Stimulated activated CD8-positive, alpha-beta memory T cell treated with anti-CD3 and anti-CD28 coated beads, Interleukin-12 subunit alpha, Interleukin-12 subunit beta, amount 100 ng/mL, for 4 hours (primary cell): Measurements from ENCODE around the gene BLOC1S5.
"Not testable (repeated sequence)": the region's sequence is repeated elsewhere in the genome, so short reads cannot be mapped to it uniquely, and the experiment has no call there.

ENCODE experiments used
- DNase-seq: peaks from one replicate; pipeline ENCODE4 v3.0.0-alpha.2; 2020; ENCODE audit warnings: low read depth

The BLOC1S5 gene

DNA sequence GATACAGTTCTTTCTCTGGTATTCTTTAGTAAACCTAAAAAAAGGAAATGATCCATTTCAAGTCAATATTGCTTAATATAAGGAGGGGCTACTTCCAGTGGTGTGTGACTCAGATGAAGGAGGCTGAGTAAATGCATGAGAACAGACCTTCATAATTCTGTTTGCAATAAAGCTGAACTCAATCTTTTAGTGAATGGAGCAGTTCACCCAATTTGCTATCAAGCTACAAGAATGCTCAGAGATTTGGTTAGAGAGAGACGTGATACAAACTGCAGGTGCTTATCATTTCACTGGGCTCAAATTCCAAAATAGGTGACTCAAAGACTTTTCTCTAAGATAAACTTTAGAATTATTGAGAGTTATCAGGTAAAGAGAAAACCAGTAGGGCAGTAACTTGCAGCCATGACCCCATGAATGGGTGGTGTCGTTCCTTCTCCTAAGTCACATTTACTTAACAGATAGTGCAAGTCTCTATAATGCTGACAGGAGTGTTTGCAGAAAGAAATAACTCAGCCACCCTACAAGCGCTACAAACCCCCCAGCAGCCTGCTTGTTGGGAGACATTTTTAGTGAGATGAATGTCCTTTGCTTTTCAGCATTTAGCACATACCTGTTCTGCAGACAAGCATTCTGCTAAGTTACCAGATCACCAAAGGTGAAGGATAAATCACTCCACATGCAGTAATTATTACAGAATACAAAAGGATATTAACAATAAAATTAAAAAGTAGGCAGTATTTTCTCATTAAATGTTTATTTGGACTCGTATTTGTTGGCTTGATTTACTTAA is 16.4 kb upstream of the BLOC1S5 start:
- no peak for DNase-seq

GRCh38 chr6:8079126-8079525 is 14.9 kb upstream of the BLOC1S5 start:
- DNase-seq: no peak

DNA sequence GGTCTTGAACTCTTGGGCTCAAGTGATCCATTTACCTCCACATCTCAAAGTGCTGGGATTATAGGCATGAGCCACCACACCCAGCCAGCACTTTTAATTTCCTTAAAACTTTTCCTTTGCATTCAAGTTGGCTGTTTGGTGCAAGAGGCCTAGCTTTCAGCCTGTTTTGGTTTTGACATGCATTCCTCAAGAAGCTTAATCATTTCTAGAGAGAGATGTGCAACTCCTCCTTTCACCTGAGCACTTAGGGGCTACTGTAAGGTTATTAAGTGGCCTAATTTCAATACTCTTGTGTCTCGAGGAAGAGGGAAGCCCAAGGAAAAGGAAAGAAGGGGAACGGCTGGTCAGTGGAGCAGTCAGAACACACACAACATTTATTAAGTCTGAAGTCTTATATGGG is 13.8 kb upstream of the BLOC1S5 start:
- no peak for DNase-seq

- DNase-seq: no peak
These were observed 11.5 kb upstream of the BLOC1S5 start for GRCh38 chr6:8075704-8076103.

GRCh38 chr6:8075185-8075584 is 11.0 kb upstream of the BLOC1S5 start:
- no peak for DNase-seq

- no peak for DNase-seq
These were observed 10.0 kb upstream of the BLOC1S5 start for GRCh38 chr6:8074213-8074612.

GRCh38 chr6:8073758-8074157 is 9.6 kb upstream of the BLOC1S5 start:
- no peak for DNase-seq

GRCh38 chr6:8070718-8071117 is 6.5 kb upstream of the BLOC1S5 start:
- no peak for DNase-seq

DNA sequence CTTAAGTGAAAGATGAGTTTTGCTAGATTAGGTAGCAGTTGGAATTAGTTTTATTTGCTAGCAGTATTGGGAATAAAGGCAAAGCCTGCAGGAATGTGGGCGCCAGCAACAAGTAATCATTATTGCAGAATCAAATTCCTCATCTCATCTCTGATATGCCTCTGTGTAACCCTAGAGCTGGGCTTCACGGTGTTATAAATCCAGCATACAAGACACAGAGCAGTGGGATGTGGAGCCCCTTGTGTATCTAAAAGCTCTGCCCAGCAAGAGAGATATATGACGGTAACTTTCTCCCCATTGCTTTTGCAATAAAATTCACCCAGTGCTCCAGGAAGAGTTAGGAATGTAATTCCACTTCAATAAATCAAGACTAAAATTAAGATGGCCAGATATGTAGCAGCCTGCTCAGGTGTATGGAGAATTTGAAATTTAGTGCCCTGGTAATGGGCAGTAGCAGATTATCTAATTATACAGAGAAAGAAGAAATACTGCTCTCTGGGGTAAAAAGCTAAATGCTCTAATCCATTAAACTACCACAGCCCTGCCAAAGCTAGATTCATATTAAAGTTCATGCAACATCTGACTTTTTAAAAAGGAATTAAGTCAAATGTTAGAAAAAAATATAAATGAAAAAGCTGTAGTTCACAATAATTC is 5.6 kb upstream of the BLOC1S5 start:
- no peak for DNase-seq

- no peak for DNase-seq
These were observed 5.0 kb upstream of the BLOC1S5 start for GRCh38 chr6:8069151-8069550.

GRCh38 chr6:8066108-8066507 is 1.9 kb upstream of the BLOC1S5 start:
- DNase-seq: no peak

- no peak for DNase-seq
These were observed 1.3 kb upstream of the BLOC1S5 start for GRCh38 chr6:8065519-8065911.

DNA sequence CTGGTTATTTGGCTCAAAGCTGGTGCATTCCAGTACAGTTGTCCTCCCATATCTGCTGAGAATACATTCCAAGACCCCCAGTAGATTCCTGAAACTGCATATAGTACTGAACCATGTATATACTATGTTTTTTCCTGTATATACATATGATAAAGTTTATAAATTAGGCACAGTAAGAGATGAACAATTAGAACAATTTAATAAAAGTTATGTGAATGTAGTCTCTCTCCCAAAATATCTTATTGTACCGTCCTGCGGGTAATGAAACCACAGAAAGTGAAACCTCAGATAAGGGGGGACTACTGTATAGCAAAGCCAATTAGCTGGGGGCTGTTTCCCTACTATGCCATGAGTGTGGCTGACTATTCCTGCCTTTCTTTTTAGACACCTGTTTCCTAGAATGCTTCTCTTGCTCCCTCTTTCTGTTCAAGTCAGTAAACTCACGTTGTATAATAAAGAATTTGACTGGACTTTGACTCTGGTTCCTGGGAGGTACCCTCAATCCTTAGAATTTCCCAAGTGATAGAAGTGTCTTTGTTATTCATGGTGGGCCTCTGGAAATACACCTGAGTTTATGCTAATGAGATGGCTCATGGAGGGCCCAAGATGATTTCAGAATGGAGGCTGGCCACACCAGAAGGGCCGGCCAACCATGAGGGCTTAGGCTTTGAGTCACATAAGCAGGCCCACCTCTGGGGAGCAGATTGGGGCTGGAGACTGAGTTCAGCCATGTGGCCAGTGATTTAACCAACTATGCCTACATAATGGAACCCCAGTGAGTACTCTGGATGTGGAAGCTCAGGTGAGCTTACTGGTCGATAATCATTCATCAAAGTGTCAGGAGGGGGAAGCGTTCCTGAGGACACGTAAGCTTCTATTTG is 689 bp upstream of the BLOC1S5 start:
- DNase-seq: no peak

DNA sequence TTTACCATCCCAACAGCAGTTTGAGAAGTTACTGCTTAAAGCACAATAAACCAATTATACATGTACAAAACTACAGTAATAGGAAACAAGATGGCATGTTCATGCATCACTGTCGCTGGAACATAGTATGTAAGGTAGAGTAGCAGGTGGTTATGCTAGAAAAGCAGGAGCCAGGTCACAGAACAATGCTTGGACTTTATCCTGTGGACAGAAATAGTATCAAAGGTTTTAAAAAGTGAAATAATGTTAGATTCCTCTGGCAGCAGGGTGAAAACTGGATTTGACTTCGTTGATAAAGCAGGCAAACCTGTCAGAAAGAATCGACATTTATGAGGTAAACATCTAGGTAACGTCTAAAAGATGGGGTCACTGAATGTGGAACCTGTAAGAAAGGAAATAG is 2.5 kb downstream of the BLOC1S5 start:
- DNase-seq: no peak

DNA sequence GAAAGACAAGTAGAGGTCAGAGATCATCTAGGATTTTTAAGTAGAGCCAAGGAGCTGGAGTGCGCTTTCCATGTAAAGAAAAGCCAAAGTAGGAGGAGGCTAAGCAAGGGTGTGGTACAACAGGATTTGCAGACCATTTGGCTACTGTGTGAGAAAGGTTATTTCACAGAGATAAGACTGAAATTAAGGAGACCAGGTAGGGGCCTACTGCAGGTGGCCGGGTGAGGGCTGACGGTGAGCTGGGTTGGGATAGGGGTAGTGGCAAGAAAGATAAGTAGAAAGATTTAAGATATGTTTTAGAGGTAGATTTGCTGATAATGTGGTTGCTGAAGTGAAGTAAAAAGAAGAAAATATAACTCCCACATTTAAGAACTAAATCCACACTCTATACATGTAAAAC is 3.8 kb downstream of the BLOC1S5 start:
- no peak for DNase-seq

DNA sequence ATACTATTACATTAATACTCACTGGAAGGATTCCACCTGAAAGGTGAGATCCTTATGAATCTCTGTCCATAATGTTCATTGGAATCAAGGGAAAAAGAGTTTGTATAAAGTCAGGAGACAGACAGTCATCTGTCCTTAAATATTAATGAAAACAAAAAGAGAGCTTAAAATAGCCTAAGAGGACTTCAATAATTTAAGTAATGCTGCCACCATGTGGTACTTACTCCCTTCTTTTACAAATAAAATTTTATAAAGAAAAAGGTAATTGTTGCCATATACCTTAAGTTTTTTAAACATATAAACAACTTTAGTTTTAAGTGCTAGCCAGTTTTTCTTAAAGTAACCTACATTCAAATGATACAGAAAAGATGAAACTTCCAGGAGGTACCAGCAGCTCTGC is 5.1 kb downstream of the BLOC1S5 start:
- no peak for DNase-seq

DNA sequence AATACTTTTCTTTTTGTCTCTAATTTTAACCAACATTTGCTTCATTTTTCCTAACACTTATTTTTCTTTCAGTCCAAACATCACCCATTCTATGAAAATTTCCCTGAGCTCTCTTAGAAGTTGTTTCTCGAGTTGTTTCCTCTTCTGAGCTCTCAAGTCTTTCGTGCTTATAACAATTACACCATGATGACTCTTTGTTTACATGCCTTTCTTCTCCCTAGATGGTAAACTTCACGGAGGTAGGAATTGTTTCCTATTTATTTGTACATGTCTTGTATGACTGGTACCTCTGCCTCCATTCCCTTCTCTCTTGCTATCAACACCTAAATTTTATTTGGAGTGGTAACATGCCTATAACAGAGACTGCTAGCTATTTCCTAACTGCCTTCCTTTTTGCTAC is 6.4 kb downstream of the BLOC1S5 start:
- DNase-seq: no peak

DNA sequence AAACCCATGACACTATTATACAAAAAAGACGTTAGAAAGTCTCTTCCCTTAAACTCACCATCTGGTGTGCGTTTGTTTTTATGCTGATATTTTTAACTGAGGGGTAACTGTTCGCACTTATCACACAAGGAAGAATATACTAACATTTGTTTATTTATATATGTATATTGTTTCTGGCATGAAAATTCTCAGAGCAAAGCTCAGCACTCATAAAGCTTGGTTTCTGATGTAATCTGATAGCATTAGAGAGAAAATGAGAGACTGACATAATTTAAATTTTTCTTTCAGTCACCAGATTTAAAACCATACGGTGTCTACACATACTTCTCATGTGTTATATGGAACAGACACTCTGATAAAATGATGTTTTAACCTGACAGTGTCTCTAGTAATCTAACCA is 6.9 kb downstream of the BLOC1S5 start:
- no peak for DNase-seq

DNA sequence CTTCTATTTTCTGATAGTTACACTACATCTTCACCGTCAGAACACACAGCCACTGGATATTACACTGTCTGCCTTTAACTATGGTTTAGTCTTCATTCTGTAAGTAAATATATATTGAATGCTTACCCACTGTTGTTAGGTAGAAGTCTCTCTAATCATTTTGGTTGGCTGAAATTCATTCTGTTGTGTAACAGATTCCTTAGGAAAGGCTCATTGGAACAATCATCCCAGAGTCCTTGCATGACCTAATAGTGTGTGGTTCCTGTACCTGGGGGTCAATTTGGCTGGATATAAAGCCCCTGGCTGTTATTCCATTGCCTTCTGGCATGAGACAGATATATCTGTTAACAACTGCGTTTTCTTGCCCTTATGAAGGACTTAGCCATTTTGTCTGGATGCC is 9.9 kb downstream of the BLOC1S5 start:
- no peak for DNase-seq

- DNase-seq: no peak
These were observed 16.5 kb downstream of the BLOC1S5 start for GRCh38 chr6:8047541-8048292.

DNA sequence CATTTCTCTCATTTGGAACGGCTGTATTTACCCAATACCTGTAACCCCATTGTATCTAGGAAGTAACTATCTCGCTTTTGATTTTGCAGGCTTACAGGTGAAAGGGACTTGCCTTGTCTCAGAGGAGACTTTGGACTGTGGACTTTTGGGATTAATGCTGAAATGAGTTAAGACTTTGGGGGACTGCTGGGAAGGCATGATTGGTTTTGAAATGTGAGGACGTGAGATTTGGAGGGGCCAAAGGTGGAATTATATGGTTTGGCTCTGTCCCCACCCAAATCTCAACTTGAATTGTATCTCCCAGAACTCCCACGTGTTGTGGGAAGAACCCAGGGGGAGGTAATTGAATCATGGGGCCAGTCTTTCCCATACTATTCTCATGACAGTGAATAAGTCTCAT is 18.4 kb downstream of the BLOC1S5 start:
- not testable (repeated sequence) for DNase-seq

DNA sequence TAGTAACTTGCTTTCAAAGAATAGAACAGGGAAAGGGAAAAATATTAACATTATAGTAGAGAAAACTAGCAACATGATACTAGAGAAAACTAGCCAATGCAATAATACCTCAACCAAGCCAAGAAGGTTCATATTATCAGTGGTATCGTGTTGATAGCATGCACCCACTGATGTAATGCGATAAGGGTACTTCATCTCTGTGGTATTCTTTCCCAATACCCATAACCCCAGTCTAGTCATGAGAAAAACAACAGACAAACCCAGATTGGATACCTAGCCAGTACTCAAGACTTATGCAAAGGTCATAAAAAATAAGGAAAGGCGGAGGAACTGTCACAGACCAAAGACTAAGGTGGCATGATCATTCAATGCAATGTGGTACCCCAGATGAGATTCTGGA is 21.0 kb downstream of the BLOC1S5 start:
- DNase-seq: no peak
